ENCODE measurements around the gene PANK3. TPM values are rescaled to one million over a fixed set of nuclear protein-coding genes. Genes with fewer than 3 reads are reported as not detected.
A peak's percentile ranks its signal among the peaks of the same experiment; 100 is the strongest.

Gene PANK3
- total RNA-seq, 1 donor from 2014 or later, result 71.4 TPM

DNA sequence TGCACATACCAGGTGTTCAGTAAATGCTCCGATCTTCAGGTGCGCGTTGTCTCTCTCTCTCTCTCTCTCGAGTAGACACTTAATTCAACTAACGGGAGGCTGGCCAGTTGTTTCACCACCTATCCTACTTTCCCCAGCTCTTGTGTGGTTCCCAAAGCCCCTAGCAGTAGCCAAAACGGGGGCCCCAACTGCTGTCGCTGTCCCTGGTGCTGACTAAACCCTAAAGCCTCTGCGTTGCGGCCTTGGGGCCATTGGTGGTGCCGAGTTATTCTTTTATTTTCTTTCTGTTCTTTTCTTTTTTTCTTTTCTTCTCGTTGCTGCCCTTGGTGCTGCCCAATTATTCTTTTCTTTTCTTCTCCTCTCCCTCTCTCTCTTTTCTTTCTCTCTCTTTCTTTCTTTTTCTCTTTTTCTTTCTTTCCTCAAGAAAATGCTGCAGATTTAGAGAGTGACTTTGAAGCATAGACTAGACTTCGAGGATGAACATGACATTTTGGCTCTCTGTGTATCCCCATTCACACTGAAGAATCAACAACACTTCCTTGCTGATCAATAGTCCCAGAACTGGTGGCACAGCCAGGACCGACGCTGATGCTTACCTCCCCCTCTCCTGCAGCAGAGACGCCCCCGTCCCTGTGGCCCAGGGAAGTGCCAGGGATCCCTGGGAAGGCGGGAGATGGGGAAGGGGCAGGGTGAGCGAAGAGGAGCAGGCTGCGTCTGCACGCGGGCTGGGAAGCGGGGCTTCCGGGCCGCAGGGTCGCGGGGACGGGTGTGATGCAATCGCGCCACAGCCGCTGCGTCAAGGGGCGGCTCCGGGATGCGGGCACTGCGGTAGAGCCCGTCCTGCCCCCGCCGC lies 50.4 kb downstream of the PANK3 start, which contains the start of gene FBLL1:
TSS of gene FBLL1 (plus strand) at position 785 of the 853 bp plus-strand sequence. CDS start 200 bp downstream, outside the sequence.
- H3K27me3 ChIP-seq (ENCODE audit: control insufficient read depth, insufficient read depth, low read length), result peaks cover 20% of the 10 kb centered on the region
- DNase-seq (ENCODE audit: low read depth), result no peak
- no peak for TF ChIP-seq CTCF (IDR thresholded peaks at IDR 0.05; ENCODE audit: insufficient read depth, low read length, poor library complexity, severe bottlenecking)
- no peaks in the 10 kb centered on the region for H3K36me3 ChIP-seq (ENCODE audit: control insufficient read depth, insufficient read depth, low read length)
- peak within 1 kb of the TSS; percentile 33 for H3K4me3 ChIP-seq (ENCODE audit: low read depth, low read length)

DNA sequence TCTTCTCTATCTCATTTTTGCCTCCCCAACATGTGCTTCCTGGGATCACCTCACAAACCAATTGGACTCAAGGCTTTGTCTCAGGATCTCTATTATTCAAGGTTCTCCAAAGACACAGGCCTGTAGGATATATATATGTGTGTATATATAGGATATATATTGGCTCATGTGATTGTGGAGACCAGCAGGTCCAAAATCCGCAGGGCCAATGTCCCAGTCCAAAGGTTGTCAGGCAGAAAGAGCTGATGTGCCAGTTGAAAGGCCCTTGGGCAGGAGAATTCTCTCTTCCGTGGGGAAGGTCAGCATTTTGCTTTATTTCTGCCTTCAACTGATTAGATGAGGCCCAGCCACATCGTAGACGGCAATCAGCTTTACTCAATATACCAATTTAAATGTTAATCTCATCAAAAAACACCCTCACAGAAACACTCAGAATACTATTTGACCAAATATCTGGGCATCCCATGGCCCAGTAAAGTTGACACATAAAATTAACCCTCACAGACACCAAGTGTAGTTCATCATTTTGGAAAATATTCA lies 51.3 kb downstream of the PANK3 start:
- no peak for DNase-seq (ENCODE audit: low read depth)
- no peaks in the 10 kb centered on the region for H3K36me3 ChIP-seq (ENCODE audit: control insufficient read depth, insufficient read depth, low read length)
- TF ChIP-seq CTCF (IDR thresholded peaks at IDR 0.05; ENCODE audit: insufficient read depth, low read length, poor library complexity, severe bottlenecking), result no peak
- peaks cover 20% of the 10 kb centered on the region for H3K27me3 ChIP-seq (ENCODE audit: control insufficient read depth, insufficient read depth, low read length)
- H3K4me3 ChIP-seq (ENCODE audit: low read depth, low read length), result no peak overlapping the region

GRCh38 chr5:168525856-168526255 lies 53.3 kb downstream of the PANK3 start:
- no peak overlapping the region for H3K4me3 ChIP-seq (ENCODE audit: low read depth, low read length)
- no peaks in the 10 kb centered on the region for H3K36me3 ChIP-seq (ENCODE audit: control insufficient read depth, insufficient read depth, low read length)
- DNase-seq (ENCODE audit: low read depth), result no peak
- H3K27me3 ChIP-seq (ENCODE audit: control insufficient read depth, insufficient read depth, low read length), result peaks cover 20% of the 10 kb centered on the region
- no peak for TF ChIP-seq CTCF (IDR thresholded peaks at IDR 0.05; ENCODE audit: insufficient read depth, low read length, poor library complexity, severe bottlenecking)

DNA sequence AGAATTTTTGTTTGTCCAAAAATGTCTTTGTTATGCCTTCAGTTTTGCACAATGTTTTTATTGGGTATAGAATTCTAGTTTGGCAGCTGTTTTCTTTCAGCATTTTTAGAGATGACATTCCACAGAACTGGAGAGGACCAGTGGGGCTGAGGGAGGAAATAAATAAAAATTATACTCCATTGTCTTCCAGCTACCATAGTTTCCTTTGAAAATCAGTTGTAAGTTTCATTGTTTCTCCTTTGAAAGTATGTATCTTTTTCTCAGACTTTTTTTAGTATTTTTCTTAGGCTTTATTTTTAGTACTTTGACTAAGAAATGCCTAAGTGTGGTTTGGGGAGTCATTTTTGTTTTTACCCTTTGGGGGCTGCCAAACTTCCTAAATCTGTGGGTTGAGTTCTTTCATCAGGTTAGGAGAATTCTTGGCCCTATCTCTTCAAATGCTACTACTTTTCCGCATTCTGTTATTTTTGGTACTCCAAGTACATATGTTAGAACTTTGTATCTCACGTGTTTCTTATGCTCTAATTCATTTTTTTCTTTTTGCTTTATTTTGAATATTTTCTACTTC lies 65.2 kb downstream of the PANK3 start:
- Histone ChIP-seq H3K27me3 (ENCODE audit: control insufficient read depth, insufficient read depth, low read length) (no peaks in the 10 kb centered on the region), H3K4me3 (ENCODE audit: low read depth, low read length) (no peak overlapping the region), H3K36me3 (ENCODE audit: control insufficient read depth, insufficient read depth, low read length) (peaks cover 3% of the 10 kb centered on the region)
- no peak for TF ChIP-seq CTCF (IDR thresholded peaks at IDR 0.05; ENCODE audit: insufficient read depth, low read length, poor library complexity, severe bottlenecking)
- DNase-seq (ENCODE audit: low read depth), result no peak

DNA sequence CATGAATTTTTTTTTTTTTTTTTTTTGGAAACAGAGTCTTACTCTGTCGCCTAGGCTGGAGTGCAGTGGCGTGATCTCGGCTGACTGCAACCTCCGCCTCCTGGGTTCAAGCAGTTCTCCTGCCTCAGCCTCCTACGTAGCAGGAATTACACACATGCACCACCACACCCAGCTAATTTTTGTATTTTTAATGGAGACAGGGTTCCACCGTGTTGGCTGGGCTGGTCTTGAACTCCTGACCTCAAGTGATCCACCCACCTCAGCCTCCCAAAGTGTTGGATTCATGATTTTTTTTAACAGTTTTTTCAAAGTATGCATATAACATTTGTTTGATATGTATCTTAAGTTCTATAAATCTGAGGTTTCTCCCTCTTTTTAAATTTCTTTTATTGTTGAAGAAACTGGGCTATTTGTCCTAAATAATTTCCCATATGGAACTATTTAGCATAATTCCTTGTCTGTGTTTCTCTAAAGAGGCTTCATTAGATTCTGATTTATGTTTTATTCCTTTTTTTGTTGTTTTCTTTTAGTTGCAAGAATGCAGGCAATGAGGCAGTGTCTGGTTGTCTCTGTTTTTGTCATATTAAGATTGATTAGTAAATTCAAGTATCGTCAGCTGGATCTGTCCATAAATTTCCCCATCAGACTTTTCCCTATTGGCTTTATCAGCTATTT lies 76.5 kb downstream of the PANK3 start:
- no peaks in the 10 kb centered on the region for H3K27me3 ChIP-seq (ENCODE audit: control insufficient read depth, insufficient read depth, low read length)
- no peak overlapping the region for H3K4me3 ChIP-seq (ENCODE audit: low read depth, low read length)
- peaks cover 2% of the 10 kb centered on the region for H3K36me3 ChIP-seq (ENCODE audit: control insufficient read depth, insufficient read depth, low read length)
- DNase-seq (ENCODE audit: low read depth), result no peak
- TF ChIP-seq CTCF (IDR thresholded peaks at IDR 0.05; ENCODE audit: insufficient read depth, low read length, poor library complexity, severe bottlenecking), result no peak

Other genes with a start within 250 kb of the PANK3 start
- gene RARS1, start 92.9 kb downstream of the PANK3 start, total RNA-seq, result 97.5 and 143 TPM in 2 replicates
- gene FBLL1, start 50.1 kb downstream of the PANK3 start, total RNA-seq, result 0.84 and 1.0 TPM in 2 replicates

All from kidney epithelial cell (primary cell).